ENCODE results near the gene NR0B2.

DNA sequence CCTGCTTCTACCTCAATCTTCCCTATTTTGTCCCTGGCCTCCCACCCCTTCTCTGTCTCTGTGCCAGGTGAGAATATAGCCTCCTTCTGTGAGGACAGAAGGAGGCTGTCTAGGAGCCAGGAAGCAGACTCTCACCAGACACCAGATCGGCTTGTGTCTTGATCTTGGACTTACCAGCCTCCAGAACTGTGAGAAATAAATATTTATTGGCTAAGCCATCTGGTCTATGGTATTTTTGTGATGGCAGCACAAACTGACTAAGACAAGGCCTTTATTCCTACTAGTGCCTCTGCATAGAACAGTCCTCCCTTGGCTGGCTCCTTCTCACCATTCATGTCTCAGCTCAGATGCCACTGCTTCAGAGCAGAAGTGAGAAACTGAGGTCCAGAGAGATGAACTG lies 25.5 kb downstream of the NR0B2 start:
- TF ChIP-seq ELF4 (IDR thresholded peaks at IDR 0.05) = no peak
- no peak for TF ChIP-seq FOXM1 (IDR thresholded peaks at IDR 0.05; ENCODE audit: borderline replicate concordance)
- no peak for TF ChIP-seq FOXA1 (IDR thresholded peaks at IDR 0.05)
- TF ChIP-seq ZNF384 (IDR thresholded peaks at IDR 0.05) = no peak
- no peak for TF ChIP-seq TARDBP (IDR thresholded peaks at IDR 0.05)
- TF ChIP-seq SP1 (IDR thresholded peaks at IDR 0.05) = no peak
- TF ChIP-seq BHLHE40 (IDR thresholded peaks at IDR 0.05; ENCODE audit: borderline replicate concordance) = no peak
- TF ChIP-seq SUZ12 (IDR thresholded peaks at IDR 0.05) = no peak
- TF ChIP-seq FOXK2 (IDR thresholded peaks at IDR 0.05) = no peak
- no peak for TF ChIP-seq CTBP1 (IDR thresholded peaks at IDR 0.05; ENCODE audit: borderline replicate concordance)
- TF ChIP-seq HDGF (IDR thresholded peaks at IDR 0.05; ENCODE audit: borderline replicate concordance) = no peak
- no peak for TF ChIP-seq ARNT (IDR thresholded peaks at IDR 0.05)
- no peak for TF ChIP-seq LEF1 (IDR thresholded peaks at IDR 0.05; ENCODE audit: borderline replicate concordance)

All from HEK293T (cell line).